Cardiac septum (tissue), 1 donor: ENCODE measurements around the gene PMM1. TPM values are rescaled to one million over a fixed set of nuclear protein-coding genes. Genes with fewer than 3 reads are reported as not detected.

Experiments
- total RNA-seq: library from RNA; stranded (reverse); fragmentation: NEBNext Ultra II Directional; extraction: Animal tissue kit (Norgen Biotek cat#: 25700); gene quantifications from one replicate; pipeline ENCODE4 v1.2.1, GENCODE V29; 2021
- donor health status: DM: no; HTN: no; CAD: no.

The PMM1 gene
- total RNA-seq, 1 donor from 2014 or later, result 21.7 TPM

Other genes with a start within 250 kb of the PMM1 start
- gene TEF, start 207.9 kb downstream of the PMM1 start, total RNA-seq, result 14.0 TPM
- 26.9 TPM for gene TOB2, start 143.0 kb downstream of the PMM1 start, total RNA-seq
- gene PHF5A, start 121.1 kb downstream of the PMM1 start, total RNA-seq, result 22.0 TPM
- 662 TPM for gene ACO2, start 120.7 kb downstream of the PMM1 start, total RNA-seq
- gene POLR3H, start 45.4 kb downstream of the PMM1 start, total RNA-seq, result 18.6 TPM
- 115 TPM for gene CSDC2, start 28.8 kb downstream of the PMM1 start, total RNA-seq
- gene DESI1, start 31.2 kb upstream of the PMM1 start, total RNA-seq, result 30.6 TPM
- 155 TPM for gene XRCC6, start 31.5 kb upstream of the PMM1 start, total RNA-seq
- 149 TPM for gene SNU13, start 99.0 kb upstream of the PMM1 start, total RNA-seq
- gene MEI1, start 109.7 kb upstream of the PMM1 start, total RNA-seq, result 0.40 TPM
- gene CCDC134, start 210.8 kb upstream of the PMM1 start, total RNA-seq, result 2.9 TPM
- gene SREBF2, start 243.3 kb upstream of the PMM1 start, total RNA-seq, result 105 TPM